Measurements from ENCODE around the gene CLASRP. TPM values are rescaled to one million over a fixed set of nuclear protein-coding genes. Genes with fewer than 3 reads are reported as not detected.

The CLASRP gene
- total RNA-seq, 1 donor from 2014 or later: 105 TPM

DNA sequence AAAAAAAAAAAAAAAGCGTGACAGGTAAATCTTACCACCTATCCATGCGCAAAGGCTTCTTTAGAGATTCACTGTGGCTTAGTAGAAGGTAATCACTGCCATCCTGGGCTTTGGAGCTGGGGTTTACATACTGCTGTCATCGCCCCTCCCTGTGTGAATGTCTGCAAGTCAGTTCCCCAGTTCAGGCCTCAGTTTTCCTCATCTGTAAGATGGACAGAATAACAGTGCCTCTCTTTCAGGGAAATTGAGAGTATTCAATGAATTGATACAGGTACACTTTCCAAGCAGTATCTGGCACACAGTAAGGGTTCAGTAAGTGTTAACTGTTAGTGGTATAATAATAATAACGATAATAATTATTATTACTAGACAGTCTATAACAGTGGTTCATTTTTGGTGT lies 35.4 kb upstream of the CLASRP start:
- DNase-seq (ENCODE audit: low spot score): no peak
- Mint-ChIP-seq H3K9me3 (no peaks in the 10 kb centered on the region), H3K36me3 (ENCODE audit: low read depth) (peaks cover 44% of the 10 kb centered on the region), H3K27me3 (ENCODE audit: low read depth) (no peaks in the 10 kb centered on the region), H3K27ac (no peak overlapping the region), H3K4me3 (ENCODE audit: low read depth) (no peak overlapping the region), H3K4me1 (ENCODE audit: low read depth) (peaks cover 12% of the 10 kb centered on the region)
- intact Hi-C loops (cut with micrococcal nuclease): loop anchor here (10.0 kb wide), 1 partner anchor 171 kb away; the partner anchor contains the start of genes BLOC1S3 and TRAPPC6A

GRCh38 chr19:45005787-45006186 lies 33.1 kb upstream of the CLASRP start:
- Mint-ChIP-seq H3K4me1 (ENCODE audit: low read depth) (peaks cover 8% of the 10 kb centered on the region), H3K9me3 (no peaks in the 10 kb centered on the region), H3K27ac (no peak overlapping the region), H3K36me3 (ENCODE audit: low read depth) (peaks cover 60% of the 10 kb centered on the region), H3K27me3 (ENCODE audit: low read depth) (no peaks in the 10 kb centered on the region), H3K4me3 (ENCODE audit: low read depth) (no peak overlapping the region)
- intact Hi-C loops (cut with micrococcal nuclease): loop anchor here (10.0 kb wide), 1 partner anchor 169 kb away; the partner anchor contains the start of genes BLOC1S3 and TRAPPC6A
- no peak for DNase-seq (ENCODE audit: low spot score)

DNA sequence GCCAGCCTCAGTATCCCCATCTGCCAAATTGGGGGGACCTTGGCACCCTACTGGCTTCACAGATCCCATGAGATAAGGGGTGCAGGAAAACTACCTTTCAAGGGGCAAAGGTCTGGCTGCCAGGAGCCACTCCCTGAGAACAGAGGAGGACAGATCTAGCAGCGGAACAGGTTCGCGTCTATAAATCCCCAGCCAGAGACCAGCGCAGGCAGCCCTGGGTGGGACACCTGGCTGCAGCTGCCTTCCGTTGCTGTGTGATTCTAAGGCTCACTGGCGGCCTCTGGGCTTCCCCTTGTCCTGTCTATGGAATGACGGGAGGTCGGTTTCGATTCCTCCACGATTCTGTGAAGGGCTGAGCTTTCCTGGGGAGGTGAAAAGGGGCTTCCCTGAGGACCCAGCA lies 30.3 kb upstream of the CLASRP start:
- Mint-ChIP-seq H3K4me3 (ENCODE audit: low read depth) (no peak overlapping the region), H3K27ac (no peak overlapping the region), H3K4me1 (ENCODE audit: low read depth) (peaks cover 2% of the 10 kb centered on the region), H3K9me3 (no peaks in the 10 kb centered on the region), H3K27me3 (ENCODE audit: low read depth) (no peaks in the 10 kb centered on the region), H3K36me3 (ENCODE audit: low read depth) (peaks cover 55% of the 10 kb centered on the region)
- no peak for DNase-seq (ENCODE audit: low spot score)
- intact Hi-C loops (cut with micrococcal nuclease): loop anchor here (10.0 kb wide), 1 partner anchor 166 kb away; the partner anchor contains the start of genes BLOC1S3 and TRAPPC6A

DNA sequence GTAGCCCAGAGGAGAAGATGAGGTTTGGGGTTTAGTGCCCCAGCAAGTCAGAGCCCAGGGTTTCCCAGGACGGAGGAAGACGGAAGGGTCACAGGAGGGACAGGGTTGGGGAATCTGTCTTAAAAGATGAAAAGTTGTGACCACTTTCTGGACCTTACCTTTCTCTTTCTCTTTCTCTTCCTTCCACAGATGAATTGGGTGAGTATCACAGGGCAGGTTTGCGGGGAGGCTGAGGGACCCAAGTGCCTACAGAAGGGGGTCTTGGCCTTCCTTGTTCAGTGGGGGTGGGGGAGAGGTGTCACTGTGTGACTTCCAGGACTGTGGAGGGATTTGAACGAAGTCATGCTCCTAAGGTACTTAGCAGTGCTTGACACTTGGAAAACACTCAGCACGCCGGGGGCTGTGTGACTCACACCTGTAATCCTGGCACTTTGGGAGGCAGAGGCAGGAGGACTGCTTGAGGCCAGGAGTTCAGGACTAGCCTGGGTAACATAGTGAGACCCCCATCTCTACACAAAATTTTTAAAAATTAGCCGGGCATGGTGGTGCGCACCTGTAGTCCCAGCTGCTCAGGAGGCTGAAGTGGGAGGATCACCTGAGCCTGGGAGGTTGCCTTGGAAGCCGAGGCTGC lies 29.1 kb upstream of the CLASRP start:
- no peaks in the 10 kb centered on the region for H3K9me3 Mint-ChIP-seq
- intact Hi-C loops (cut with micrococcal nuclease): loop anchor here (10.0 kb wide), 1 partner anchor 165 kb away; the partner anchor contains the start of genes BLOC1S3 and TRAPPC6A
- H3K36me3 Mint-ChIP-seq (ENCODE audit: low read depth): peaks cover 64% of the 10 kb centered on the region
- no peak overlapping the region for H3K4me3 Mint-ChIP-seq (ENCODE audit: low read depth)
- no peak for DNase-seq (ENCODE audit: low spot score)
- H3K27ac Mint-ChIP-seq: no peak overlapping the region
- H3K4me1 Mint-ChIP-seq (ENCODE audit: low read depth): peaks cover 2% of the 10 kb centered on the region
- H3K27me3 Mint-ChIP-seq (ENCODE audit: low read depth): no peaks in the 10 kb centered on the region

DNA sequence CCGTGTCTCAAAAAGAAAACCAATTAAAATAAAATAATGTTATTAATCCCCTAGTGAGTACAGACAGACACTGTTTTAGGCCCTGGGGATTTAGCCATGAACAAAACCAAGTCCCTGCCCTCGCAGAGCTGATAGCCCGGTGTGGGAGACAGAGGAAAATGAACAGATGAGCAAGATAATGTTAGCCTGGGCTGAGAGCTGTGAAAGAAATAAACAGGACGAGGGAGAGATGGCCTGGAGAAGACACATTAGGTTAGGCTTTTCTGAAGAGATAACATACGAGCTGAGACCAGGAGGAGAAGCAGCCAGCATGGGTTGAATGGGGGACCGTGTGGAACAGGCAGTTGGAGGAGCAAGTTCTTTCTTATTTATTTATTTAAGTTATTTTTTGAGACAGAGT lies 28.5 kb upstream of the CLASRP start:
- no peaks in the 10 kb centered on the region for H3K9me3 Mint-ChIP-seq
- H3K27me3 Mint-ChIP-seq (ENCODE audit: low read depth): no peaks in the 10 kb centered on the region
- H3K4me3 Mint-ChIP-seq (ENCODE audit: low read depth): no peak overlapping the region
- H3K27ac Mint-ChIP-seq: no peak overlapping the region
- H3K4me1 Mint-ChIP-seq (ENCODE audit: low read depth): peaks cover 2% of the 10 kb centered on the region
- H3K36me3 Mint-ChIP-seq (ENCODE audit: low read depth): peaks cover 64% of the 10 kb centered on the region
- DNase-seq (ENCODE audit: low spot score): no peak
- intact Hi-C loops (cut with micrococcal nuclease): no loop called here

DNA sequence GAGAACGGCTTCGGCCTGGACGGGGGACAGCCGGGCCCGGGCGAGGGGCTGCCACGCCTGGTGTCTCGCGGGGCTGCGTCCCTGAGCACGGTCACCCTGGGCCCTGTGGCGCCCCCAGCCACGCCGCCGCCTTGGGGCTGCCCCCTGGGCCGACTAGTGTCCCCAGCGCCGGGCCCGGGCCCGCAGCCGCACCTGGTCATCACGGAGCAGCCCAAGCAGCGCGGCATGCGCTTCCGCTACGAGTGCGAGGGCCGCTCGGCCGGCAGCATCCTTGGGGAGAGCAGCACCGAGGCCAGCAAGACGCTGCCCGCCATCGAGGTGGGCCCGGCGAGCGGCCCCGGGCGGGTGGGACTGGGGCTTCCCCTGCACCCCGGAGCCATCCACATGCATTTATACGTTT lies 26.9 kb upstream of the CLASRP start:
- Mint-ChIP-seq H3K27ac (no peak overlapping the region), H3K4me1 (ENCODE audit: low read depth) (peaks cover 7% of the 10 kb centered on the region), H3K4me3 (ENCODE audit: low read depth) (no peak overlapping the region), H3K36me3 (ENCODE audit: low read depth) (peaks cover 59% of the 10 kb centered on the region), H3K9me3 (no peaks in the 10 kb centered on the region), H3K27me3 (ENCODE audit: low read depth) (no peaks in the 10 kb centered on the region)
- intact Hi-C loops (cut with micrococcal nuclease): no loop called here
- no peak for DNase-seq (ENCODE audit: low spot score)

- peaks cover 45% of the 10 kb centered on the region for H3K36me3 Mint-ChIP-seq (ENCODE audit: low read depth)
- peak; percentile 46 for DNase-seq (ENCODE audit: low spot score)
Observed at GRCh38 chr19:45016388-45017314, 22.2 kb upstream of the CLASRP start.

GRCh38 chr19:45019187-45019586 lies 19.7 kb upstream of the CLASRP start:
- intact Hi-C loops (cut with micrococcal nuclease): no loop called here
- no peak for DNase-seq (ENCODE audit: low spot score)
- H3K4me3 Mint-ChIP-seq (ENCODE audit: low read depth): no peak overlapping the region
- no peaks in the 10 kb centered on the region for H3K9me3 Mint-ChIP-seq
- H3K27ac Mint-ChIP-seq: no peak overlapping the region
- H3K27me3 Mint-ChIP-seq (ENCODE audit: low read depth): no peaks in the 10 kb centered on the region
- H3K36me3 Mint-ChIP-seq (ENCODE audit: low read depth): peaks cover 47% of the 10 kb centered on the region
- H3K4me1 Mint-ChIP-seq (ENCODE audit: low read depth): peaks cover 7% of the 10 kb centered on the region

More at GRCh38 chr19:45016388-45017314, 22.2 kb upstream of the CLASRP start:
- Mint-ChIP-seq H3K27ac (peak overlapping the region; percentile 77), H3K9me3 (no peaks in the 10 kb centered on the region), H3K4me3 (ENCODE audit: low read depth) (peak overlapping the region; percentile 19), H3K4me1 (ENCODE audit: low read depth) (peaks cover 7% of the 10 kb centered on the region), H3K27me3 (ENCODE audit: low read depth) (no peaks in the 10 kb centered on the region)
- intact Hi-C loops (cut with micrococcal nuclease): no loop called here

- Mint-ChIP-seq H3K4me1 (ENCODE audit: low read depth) (peaks cover 7% of the 10 kb centered on the region), H3K4me3 (ENCODE audit: low read depth) (no peak overlapping the region), H3K27ac (no peak overlapping the region)
Observed at GRCh38 chr19:45020071-45020470, 18.8 kb upstream of the CLASRP start.

GRCh38 chr19:45021971-45022370 lies 16.9 kb upstream of the CLASRP start:
- DNase-seq (ENCODE audit: low spot score): no peak
- no peaks in the 10 kb centered on the region for H3K9me3 Mint-ChIP-seq
- no peak overlapping the region for H3K27ac Mint-ChIP-seq
- H3K27me3 Mint-ChIP-seq (ENCODE audit: low read depth): no peaks in the 10 kb centered on the region
- H3K36me3 Mint-ChIP-seq (ENCODE audit: low read depth): peaks cover 45% of the 10 kb centered on the region
- intact Hi-C loops (cut with micrococcal nuclease): no loop called here
- no peak overlapping the region for H3K4me3 Mint-ChIP-seq (ENCODE audit: low read depth)
- no peaks in the 10 kb centered on the region for H3K4me1 Mint-ChIP-seq (ENCODE audit: low read depth)

More at GRCh38 chr19:45020071-45020470, 18.8 kb upstream of the CLASRP start:
- no peak for DNase-seq (ENCODE audit: low spot score)
- H3K36me3 Mint-ChIP-seq (ENCODE audit: low read depth): peaks cover 42% of the 10 kb centered on the region
- no peaks in the 10 kb centered on the region for H3K9me3 Mint-ChIP-seq
- intact Hi-C loops (cut with micrococcal nuclease): no loop called here
- H3K27me3 Mint-ChIP-seq (ENCODE audit: low read depth): no peaks in the 10 kb centered on the region

GRCh38 chr19:45023048-45023447 lies 15.8 kb upstream of the CLASRP start:
- Mint-ChIP-seq H3K4me3 (ENCODE audit: low read depth) (no peak overlapping the region), H3K27ac (no peak overlapping the region), H3K4me1 (ENCODE audit: low read depth) (no peaks in the 10 kb centered on the region), H3K9me3 (no peaks in the 10 kb centered on the region), H3K36me3 (ENCODE audit: low read depth) (peaks cover 51% of the 10 kb centered on the region), H3K27me3 (ENCODE audit: low read depth) (no peaks in the 10 kb centered on the region)
- intact Hi-C loops (cut with micrococcal nuclease): no loop called here
- no peak for DNase-seq (ENCODE audit: low spot score)

GRCh38 chr19:45025264-45025663 lies 13.6 kb upstream of the CLASRP start:
- no peaks in the 10 kb centered on the region for H3K27me3 Mint-ChIP-seq (ENCODE audit: low read depth)
- H3K4me3 Mint-ChIP-seq (ENCODE audit: low read depth): no peak overlapping the region
- no peaks in the 10 kb centered on the region for H3K9me3 Mint-ChIP-seq
- intact Hi-C loops (cut with micrococcal nuclease): no loop called here
- no peak overlapping the region for H3K27ac Mint-ChIP-seq
- DNase-seq (ENCODE audit: low spot score): no peak
- H3K4me1 Mint-ChIP-seq (ENCODE audit: low read depth): no peaks in the 10 kb centered on the region
- H3K36me3 Mint-ChIP-seq (ENCODE audit: low read depth): peaks cover 64% of the 10 kb centered on the region

DNA sequence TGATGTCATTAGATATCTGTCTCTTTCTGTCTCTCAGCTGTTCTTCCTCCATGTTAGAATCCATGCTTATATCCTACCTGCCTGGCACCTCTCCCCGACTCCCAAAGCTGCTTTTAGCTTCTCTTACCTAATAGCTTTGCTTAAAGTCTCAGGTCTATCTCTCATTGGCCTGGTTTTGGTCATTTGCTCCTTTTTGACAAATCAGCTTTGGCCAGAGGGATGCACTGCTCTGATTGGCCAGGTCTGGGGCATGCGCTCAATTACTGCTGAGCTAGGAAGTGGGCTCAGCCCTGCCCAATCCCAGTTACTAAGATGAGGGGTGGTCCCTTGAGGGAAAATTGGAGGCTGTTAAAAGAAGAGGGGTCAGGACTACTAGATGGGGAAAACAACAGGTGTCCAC lies 11.5 kb upstream of the CLASRP start:
- H3K36me3 Mint-ChIP-seq (ENCODE audit: low read depth): peaks cover 73% of the 10 kb centered on the region
- no peaks in the 10 kb centered on the region for H3K27me3 Mint-ChIP-seq (ENCODE audit: low read depth)
- H3K4me1 Mint-ChIP-seq (ENCODE audit: low read depth): no peaks in the 10 kb centered on the region
- no peak overlapping the region for H3K4me3 Mint-ChIP-seq (ENCODE audit: low read depth)
- no peak overlapping the region for H3K27ac Mint-ChIP-seq
- no peak for DNase-seq (ENCODE audit: low spot score)
- H3K9me3 Mint-ChIP-seq: no peaks in the 10 kb centered on the region
- intact Hi-C loops (cut with micrococcal nuclease): no loop called here
